Breast epithelium (tissue), 4 donors: ENCODE results near the gene PRKCD. TPM values are rescaled to one million over a fixed set of nuclear protein-coding genes. Genes with fewer than 3 reads are reported as not detected.

Experiments
- DNase-seq, 2 donors: peaks; one replicate each; pipeline ENCODE4 v3.0.0-alpha.2; 2019; ENCODE audit warnings: low spot score in 2 of 2
- H3K27ac ChIP-seq, 2 donors: fragments of 200-600 bp; sonication (generic) in 1 of 2; one replicate each; pipeline ENCODE4 v1.5.1; 2016 to 2019; ENCODE audit warnings: mild to moderate bottlenecking in 1 of 2
- H3K27me3 ChIP-seq, 2 donors: fragments of 200-600 bp; sonication (generic) in 1 of 2; one replicate each; pipeline versions ENCODE4 v1.5.1 to v1.6.0; 2017 to 2019; ENCODE audit warnings: control low read depth in 1 of 2, mild to moderate bottlenecking in 1 of 2
- H3K36me3 ChIP-seq: fragments of 200-600 bp; one replicate; pipeline ENCODE4 v1.5.1; 2019
- H3K4me1 ChIP-seq, 2 donors: fragments of 200-600 bp; sonication (generic); one replicate each; pipeline ENCODE4 v1.5.1; 2016 to 2019; ENCODE audit warnings: control low read depth in 1 of 2
- H3K4me3 ChIP-seq, 3 donors: fragments of 200-600 bp; sonication (generic); 1 replicate in 2 of 3; 2 replicates in 1 of 3; pipeline ENCODE4 v1.5.1; 2016 to 2019; ENCODE audit warnings: mild to moderate bottlenecking in 3 of 3, moderate library complexity in 2 of 3
- H3K9me3 ChIP-seq, 2 donors: fragments of 200-600 bp; sonication (generic) in 1 of 2; one replicate each; pipeline ENCODE4 v1.5.1; 2016 to 2019; ENCODE audit warnings: control low read depth in 1 of 2
- POLR2A ChIP-seq: fragments of 450-650 bp; IDR thresholded peaks from one replicate; pipeline ENCODE4 v1.6.1; 2016; ENCODE audit warnings: antibody characterized with exemption, mild to moderate bottlenecking, moderate library complexity
- POLR2AphosphoS5 ChIP-seq, 3 donors: sonication (generic); formaldehyde crosslinking; IDR thresholded peaks; one replicate each; pipeline ENCODE4 v1.6.1; 2017; ENCODE audit warnings: antibody characterized with exemption in 3 of 3
- intact Hi-C: fragments of 100-400 bp; cut with DNase I; formaldehyde crosslinking; loops from one replicate; pipeline ENCODE4 v1.15.1; 2023; ENCODE audit warnings: low total_unique reads
- total RNA-seq, 3 donors: library from RNA; depleted of rRNA; stranded (reverse); fragments of >200 nt; gene quantifications; one replicate each; pipeline ENCODE4 v1.1.0, GENCODE V29; 2016
- TF ChIP-seq, protein P1 (sequence below), 3 donors: fragments of 450-650 bp; IDR thresholded peaks; one replicate each; pipeline ENCODE4 v1.5.1; 2016 to 2017; ENCODE audit warnings: antibody characterized with exemption in 3 of 3, mild to moderate bottlenecking in 3 of 3, moderate library complexity in 3 of 3

PRKCD gene
- total RNA-seq, 3 donors from 2014 or later, result 14.0 to 36.8 (median 15.1) TPM

DNA sequence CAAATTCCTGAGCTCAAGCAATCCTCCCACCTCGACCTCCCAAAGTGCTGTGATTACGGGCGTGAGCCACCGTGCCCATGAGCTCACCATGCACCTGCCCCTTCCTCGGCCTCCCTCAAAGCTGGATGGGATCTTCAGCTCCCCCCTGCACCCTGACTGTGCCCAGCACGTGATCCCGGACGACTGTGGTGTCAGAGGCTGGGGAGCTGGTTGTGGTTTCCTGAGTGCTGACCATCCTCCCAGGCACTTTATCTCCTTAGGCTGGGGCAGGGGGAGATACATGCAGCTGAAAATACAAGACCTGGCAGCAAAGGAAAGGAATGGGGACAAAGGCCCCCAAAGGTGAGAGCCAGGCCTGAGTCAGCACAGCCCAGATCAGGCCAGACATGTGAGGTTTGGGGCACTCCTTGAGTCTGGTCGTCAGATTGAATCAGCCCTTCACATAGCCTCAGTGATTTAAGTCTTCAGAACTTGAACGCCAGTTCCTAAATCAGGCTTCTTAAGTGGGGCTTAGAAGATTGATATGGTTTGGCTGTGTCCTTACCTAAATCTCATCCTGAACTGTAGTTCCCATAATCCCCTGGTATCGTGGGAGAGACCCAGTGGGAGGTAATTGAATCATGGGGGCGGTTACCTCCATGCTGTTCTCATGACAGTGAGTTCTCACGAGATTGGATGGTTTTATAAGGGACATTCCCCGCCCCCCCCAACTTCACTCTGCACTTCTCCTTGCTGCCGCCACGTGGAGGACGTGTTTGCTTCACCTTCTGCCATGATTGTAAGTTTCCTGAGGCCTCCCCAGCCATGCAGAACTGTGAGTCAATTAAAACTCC, 35.8 kb downstream of the PRKCD start:
- no peak for DNase-seq
- Histone ChIP-seq H3K27ac (no peak overlapping the region), H3K9me3 (no peaks in the 10 kb centered on the region), H3K27me3 (no peaks in the 10 kb centered on the region), H3K36me3 (no peaks in the 10 kb centered on the region), H3K4me1 (peaks cover 0 to 5% of the 10 kb centered on the region in 2 donors), H3K4me3 (no peak overlapping the region)
- TF ChIP-seq, protein P1, sequence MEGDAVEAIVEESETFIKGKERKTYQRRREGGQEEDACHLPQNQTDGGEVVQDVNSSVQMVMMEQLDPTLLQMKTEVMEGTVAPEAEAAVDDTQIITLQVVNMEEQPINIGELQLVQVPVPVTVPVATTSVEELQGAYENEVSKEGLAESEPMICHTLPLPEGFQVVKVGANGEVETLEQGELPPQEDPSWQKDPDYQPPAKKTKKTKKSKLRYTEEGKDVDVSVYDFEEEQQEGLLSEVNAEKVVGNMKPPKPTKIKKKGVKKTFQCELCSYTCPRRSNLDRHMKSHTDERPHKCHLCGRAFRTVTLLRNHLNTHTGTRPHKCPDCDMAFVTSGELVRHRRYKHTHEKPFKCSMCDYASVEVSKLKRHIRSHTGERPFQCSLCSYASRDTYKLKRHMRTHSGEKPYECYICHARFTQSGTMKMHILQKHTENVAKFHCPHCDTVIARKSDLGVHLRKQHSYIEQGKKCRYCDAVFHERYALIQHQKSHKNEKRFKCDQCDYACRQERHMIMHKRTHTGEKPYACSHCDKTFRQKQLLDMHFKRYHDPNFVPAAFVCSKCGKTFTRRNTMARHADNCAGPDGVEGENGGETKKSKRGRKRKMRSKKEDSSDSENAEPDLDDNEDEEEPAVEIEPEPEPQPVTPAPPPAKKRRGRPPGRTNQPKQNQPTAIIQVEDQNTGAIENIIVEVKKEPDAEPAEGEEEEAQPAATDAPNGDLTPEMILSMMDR (IDR thresholded peaks at IDR 0.05), result no peak
- TF ChIP-seq POLR2AphosphoS5 (IDR thresholded peaks at IDR 0.05) (no peak), POLR2A (no peak)
- intact Hi-C loops, result loop anchor here (5.0 kb wide), 1 partner anchor 84 kb away; no protein-coding TSS in a partner anchor

DNA sequence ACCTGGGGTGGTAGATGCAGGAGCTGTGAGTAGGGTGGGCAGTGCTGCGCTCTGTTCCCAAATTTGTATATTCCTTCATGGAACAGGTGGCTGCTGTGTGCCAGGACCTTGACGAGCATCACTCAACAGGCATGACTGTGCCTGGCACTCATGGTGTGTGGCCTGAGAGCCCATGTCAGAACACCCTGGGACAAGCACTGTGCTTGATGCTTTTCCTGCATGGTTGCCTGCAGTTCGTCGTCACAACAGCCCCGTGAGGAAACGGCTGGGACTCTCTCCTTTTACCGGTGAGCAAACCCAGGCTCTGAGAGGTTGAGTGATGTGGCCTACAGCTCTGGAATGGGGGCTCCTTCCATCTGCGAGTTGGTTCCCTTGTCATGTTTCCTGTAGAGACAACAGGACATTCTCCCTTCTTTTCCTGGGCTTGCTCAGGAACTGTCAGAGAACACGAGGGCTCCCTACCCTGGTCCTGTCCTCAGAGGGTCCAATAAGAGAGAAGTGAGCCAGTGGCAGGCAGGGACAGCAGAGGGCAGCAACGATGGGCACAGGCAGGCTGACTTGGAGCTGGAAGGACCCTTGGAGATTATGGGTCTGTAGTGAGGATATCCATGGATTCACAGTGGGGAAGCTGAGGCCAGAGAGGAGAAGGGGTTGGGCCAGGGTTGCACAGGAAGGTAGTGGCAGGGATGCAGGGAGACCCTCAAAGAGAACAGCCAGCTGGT, 37.4 kb downstream of the PRKCD start:
- no peak overlapping the region for H3K4me3 ChIP-seq
- TF ChIP-seq POLR2A (no peak), POLR2AphosphoS5 (IDR thresholded peaks at IDR 0.05) (no peak)
- TF ChIP-seq, protein P1 (IDR thresholded peaks at IDR 0.05), result no peak
- no peaks in the 10 kb centered on the region for H3K36me3 ChIP-seq
- no peaks in the 10 kb centered on the region for H3K27me3 ChIP-seq
- no peak for DNase-seq
- no peak overlapping the region for H3K27ac ChIP-seq
- no peaks in the 10 kb centered on the region for H3K9me3 ChIP-seq
- peaks cover 0 to 5% of the 10 kb centered on the region in 2 donors for H3K4me1 ChIP-seq
- intact Hi-C loops, result loop anchor here (5.0 kb wide), 1 partner anchor 86 kb away; no protein-coding TSS in a partner anchor

DNA sequence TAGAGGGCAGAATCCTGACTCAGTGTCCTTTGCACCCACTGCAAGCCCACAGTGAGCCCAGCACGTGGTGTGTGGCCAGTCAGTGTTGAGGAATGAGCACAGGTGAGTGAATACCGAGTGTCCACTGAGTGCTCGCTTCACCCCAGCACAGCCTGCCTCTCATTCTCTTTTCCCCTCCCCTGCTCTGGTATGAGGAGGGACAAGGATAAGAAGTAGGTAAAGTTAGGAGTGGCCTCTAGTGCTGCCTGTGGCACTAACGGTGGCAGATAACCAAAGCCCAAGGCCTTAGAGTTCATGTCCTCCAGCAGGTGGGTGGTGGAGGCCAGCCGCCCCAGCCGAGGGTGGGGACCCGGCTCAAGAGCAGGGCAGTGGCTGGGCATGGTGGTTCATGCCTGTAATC, 38.0 kb downstream of the PRKCD start:
- TF ChIP-seq POLR2A (no peak), POLR2AphosphoS5 (IDR thresholded peaks at IDR 0.05) (no peak)
- TF ChIP-seq, protein P1 (IDR thresholded peaks at IDR 0.05), result no peak
- H3K27ac ChIP-seq, result no peak overlapping the region

DNA sequence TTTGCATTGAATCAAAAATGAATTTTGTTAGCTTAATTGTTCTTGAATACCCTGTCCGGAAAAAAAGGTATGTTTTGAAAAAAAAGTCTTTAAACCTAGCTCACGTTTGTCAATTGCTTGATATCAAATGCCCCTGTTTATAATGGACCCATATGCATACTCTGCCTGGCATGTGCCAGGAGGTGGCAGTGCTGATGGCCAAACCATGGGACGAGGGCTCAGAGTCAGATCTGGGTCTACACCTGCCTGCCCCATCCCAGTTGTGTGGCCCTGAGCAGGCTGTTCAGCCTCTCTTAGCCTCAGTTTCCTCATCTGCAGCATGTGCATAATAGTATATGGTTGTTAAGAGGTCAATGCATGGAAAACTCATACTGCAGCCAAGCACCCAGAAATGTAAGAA, 38.8 kb downstream of the PRKCD start:
- no peak overlapping the region for H3K4me3 ChIP-seq
- intact Hi-C loops, result loop anchor here (5.0 kb wide), 1 partner anchor 88 kb away; no protein-coding TSS in a partner anchor
- H3K27me3 ChIP-seq, result no peaks in the 10 kb centered on the region
- peaks cover 0 to 5% of the 10 kb centered on the region in 2 donors for H3K4me1 ChIP-seq
- no peak for TF ChIP-seq POLR2AphosphoS5 (IDR thresholded peaks at IDR 0.05)
- TF ChIP-seq, protein P1 (IDR thresholded peaks at IDR 0.05), result no peak
- no peak for TF ChIP-seq POLR2A
- no peaks in the 10 kb centered on the region for H3K9me3 ChIP-seq
- H3K36me3 ChIP-seq, result no peaks in the 10 kb centered on the region
- no peak overlapping the region for H3K27ac ChIP-seq
- DNase-seq, result no peak

More for the DNA sequence above, 38.0 kb downstream of the PRKCD start:
- H3K4me3 ChIP-seq, result no peak overlapping the region
- no peaks in the 10 kb centered on the region for H3K27me3 ChIP-seq
- H3K36me3 ChIP-seq, result no peaks in the 10 kb centered on the region
- H3K9me3 ChIP-seq, result no peaks in the 10 kb centered on the region
- H3K4me1 ChIP-seq, result peaks cover 0 to 5% of the 10 kb centered on the region in 2 donors
- no peak for DNase-seq
- intact Hi-C loops, result loop anchor here (5.0 kb wide), 1 partner anchor 87 kb away; no protein-coding TSS in a partner anchor
